Measurements from ENCODE around the gene TNFRSF19. TPM values are rescaled to one million over a fixed set of nuclear protein-coding genes. Genes with fewer than 3 reads are reported as not detected.
A peak's percentile ranks its signal among the peaks of the same experiment; 100 is the strongest.
"Not testable (repeated sequence)": the region's sequence is repeated elsewhere in the genome, so short reads cannot be mapped to it uniquely, and the experiment has no call there.

TNFRSF19 gene
- total RNA-seq, 1 donor from 2014 or later: 31.3 TPM

DNA sequence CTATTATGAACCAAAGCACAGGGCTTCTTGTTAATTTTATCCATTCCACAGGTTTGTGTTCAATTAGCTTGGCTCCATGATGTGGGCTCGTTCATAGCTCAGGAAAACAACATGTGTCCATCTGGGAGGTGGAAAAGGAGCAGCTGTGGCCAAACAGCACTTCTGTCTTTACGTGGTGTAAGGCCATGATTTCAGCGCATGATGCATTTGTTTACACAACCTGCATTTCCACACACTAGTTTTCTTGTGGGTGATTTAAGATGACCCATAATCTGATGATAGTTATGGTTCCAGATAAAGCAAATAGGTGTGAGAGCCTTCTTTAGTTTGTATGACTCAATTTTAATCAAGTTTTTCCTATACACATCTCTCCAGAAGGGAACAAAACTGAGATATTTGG, 101.7 kb downstream of the TNFRSF19 start:
- no peak for DNase-seq (ENCODE audit: low read depth)

DNA sequence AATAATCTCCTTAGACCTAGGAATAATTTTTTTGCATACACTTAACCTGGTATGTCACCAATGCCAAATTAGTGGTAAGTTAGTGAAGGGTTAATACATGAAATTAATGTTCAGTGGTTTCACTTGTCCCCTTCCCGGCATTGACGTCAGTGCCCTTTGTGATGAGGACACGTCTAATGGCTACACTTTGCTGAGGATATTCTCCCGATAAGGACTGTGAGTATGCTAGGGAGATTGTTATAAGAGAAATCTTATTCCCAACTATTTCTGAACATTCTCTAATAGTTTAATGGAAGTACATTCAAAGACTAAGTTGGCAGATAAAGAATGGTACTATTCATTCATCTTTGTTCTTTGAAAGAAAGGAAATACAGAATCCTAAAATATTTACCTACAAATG, 102.4 kb downstream of the TNFRSF19 start:
- no peak for DNase-seq (ENCODE audit: low read depth)
- no peaks in the 10 kb centered on the region for H3K27me3 ChIP-seq (ENCODE audit: control insufficient read depth, insufficient read depth, low read length)
- TF ChIP-seq, protein P1, sequence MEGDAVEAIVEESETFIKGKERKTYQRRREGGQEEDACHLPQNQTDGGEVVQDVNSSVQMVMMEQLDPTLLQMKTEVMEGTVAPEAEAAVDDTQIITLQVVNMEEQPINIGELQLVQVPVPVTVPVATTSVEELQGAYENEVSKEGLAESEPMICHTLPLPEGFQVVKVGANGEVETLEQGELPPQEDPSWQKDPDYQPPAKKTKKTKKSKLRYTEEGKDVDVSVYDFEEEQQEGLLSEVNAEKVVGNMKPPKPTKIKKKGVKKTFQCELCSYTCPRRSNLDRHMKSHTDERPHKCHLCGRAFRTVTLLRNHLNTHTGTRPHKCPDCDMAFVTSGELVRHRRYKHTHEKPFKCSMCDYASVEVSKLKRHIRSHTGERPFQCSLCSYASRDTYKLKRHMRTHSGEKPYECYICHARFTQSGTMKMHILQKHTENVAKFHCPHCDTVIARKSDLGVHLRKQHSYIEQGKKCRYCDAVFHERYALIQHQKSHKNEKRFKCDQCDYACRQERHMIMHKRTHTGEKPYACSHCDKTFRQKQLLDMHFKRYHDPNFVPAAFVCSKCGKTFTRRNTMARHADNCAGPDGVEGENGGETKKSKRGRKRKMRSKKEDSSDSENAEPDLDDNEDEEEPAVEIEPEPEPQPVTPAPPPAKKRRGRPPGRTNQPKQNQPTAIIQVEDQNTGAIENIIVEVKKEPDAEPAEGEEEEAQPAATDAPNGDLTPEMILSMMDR (IDR thresholded peaks at IDR 0.05; ENCODE audit: insufficient read depth, low read length, poor library complexity, severe bottlenecking): no peak
- no peak overlapping the region for H3K4me3 ChIP-seq (ENCODE audit: low read depth, low read length)
- no peaks in the 10 kb centered on the region for H3K36me3 ChIP-seq (ENCODE audit: control insufficient read depth, insufficient read depth, low read length)

More for the DNA sequence above, 101.7 kb downstream of the TNFRSF19 start:
- Histone ChIP-seq H3K36me3 (ENCODE audit: control insufficient read depth, insufficient read depth, low read length) (no peaks in the 10 kb centered on the region), H3K27me3 (ENCODE audit: control insufficient read depth, insufficient read depth, low read length) (no peaks in the 10 kb centered on the region), H3K4me3 (ENCODE audit: low read depth, low read length) (no peak overlapping the region)
- TF ChIP-seq, protein P1 (IDR thresholded peaks at IDR 0.05; ENCODE audit: insufficient read depth, low read length, poor library complexity, severe bottlenecking): no peak

DNA sequence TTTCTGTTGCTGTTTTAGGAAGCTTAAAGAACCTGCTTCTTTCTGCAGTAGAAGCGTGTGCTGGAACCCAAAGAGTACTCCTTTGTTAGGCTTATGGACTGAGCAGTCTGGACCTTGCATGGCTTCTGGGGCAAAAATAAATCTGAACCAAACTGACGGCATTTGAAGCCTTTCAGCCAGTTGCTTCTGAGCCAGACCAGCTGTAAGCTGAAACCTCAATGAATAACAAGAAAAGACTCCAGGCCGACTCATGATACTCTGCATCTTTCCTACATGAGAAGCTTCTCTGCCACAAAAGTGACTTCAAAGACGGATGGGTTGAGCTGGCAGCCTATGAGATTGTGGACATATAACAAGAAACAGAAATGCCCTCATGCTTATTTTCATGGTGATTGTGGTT, 103.1 kb downstream of the TNFRSF19 start:
- TF ChIP-seq, protein P1 (IDR thresholded peaks at IDR 0.05; ENCODE audit: insufficient read depth, low read length, poor library complexity, severe bottlenecking): no peak
- peak; percentile 61 for DNase-seq (ENCODE audit: low read depth)
- Histone ChIP-seq H3K4me3 (ENCODE audit: low read depth, low read length) (no peak overlapping the region), H3K27me3 (ENCODE audit: control insufficient read depth, insufficient read depth, low read length) (no peaks in the 10 kb centered on the region), H3K36me3 (ENCODE audit: control insufficient read depth, insufficient read depth, low read length) (no peaks in the 10 kb centered on the region)

DNA sequence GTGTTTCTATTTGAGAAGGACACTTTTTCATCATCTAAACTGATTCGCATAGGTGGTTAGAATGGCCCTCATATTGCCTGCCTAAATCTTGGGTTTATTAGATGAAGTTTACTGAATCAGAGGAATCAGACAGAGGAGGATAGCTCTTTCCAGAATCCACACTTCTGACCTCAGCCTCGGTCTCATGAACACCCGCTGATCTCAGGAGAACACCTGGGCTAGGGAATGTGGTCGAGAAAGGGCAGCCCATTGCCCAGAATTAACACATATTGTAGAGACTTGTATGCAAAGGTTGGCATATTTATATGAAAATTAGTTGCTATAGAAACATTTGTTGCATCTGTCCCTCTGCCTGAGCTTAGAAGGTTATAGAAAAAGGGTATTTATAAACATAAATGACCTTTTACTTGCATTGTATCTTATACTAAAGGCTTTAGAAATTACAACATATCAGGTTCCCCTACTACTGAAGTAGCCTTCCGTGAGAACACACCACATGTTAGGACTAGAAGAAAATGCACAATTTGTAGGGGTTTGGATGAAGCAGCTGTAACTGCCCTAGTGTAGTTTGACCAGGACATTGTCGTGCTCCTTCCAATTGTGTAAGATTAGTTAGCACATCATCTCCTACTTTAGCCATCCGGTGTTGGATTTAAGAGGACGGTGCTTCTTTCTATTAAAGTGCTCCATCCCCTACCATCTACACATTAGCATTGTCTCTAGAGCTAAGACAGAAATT, 103.8 kb downstream of the TNFRSF19 start:
- no peak for DNase-seq (ENCODE audit: low read depth)
- Histone ChIP-seq H3K27me3 (ENCODE audit: control insufficient read depth, insufficient read depth, low read length) (no peaks in the 10 kb centered on the region), H3K36me3 (ENCODE audit: control insufficient read depth, insufficient read depth, low read length) (no peaks in the 10 kb centered on the region), H3K4me3 (ENCODE audit: low read depth, low read length) (no peak overlapping the region)
- TF ChIP-seq, protein P1 (IDR thresholded peaks at IDR 0.05; ENCODE audit: insufficient read depth, low read length, poor library complexity, severe bottlenecking): no peak

DNA sequence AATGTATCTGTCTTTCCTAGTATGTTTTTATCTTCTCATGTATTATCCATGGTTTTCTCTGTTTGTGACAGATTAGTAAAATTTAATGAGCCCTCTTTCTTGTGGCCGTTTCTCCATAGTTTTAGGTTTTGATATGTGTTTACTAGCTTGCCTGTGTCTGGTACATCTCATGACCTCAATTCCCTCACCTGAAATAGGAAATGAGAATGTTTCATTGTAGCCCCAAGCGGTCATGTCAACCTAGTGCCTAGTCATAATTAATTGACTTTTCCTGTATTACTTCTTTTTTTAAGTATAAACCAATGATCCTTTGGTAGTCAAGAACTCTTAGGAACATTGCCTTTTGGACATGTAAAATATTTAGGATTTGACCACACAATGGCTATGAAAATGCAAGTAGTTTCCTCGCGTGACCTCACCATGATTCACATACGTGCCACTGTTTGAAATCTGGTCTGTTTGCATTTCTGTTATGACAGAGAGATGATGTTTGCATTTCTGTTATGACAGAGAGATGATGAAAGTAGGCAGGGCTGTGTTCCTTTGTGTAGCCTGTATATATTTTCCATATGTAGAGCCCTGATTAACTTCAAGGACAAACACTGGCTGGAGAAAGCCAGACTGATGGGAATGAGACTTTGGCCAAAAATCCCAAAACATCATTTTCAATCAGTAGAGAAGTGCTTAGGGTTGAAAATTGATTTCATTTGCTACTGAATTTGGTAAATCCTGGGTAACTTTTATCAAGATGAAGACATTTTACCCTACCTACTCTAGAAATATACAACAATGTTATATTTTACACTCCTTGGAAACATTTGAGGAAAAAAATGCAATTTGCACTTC, 104.8 kb downstream of the TNFRSF19 start:
- TF ChIP-seq, protein P1 (IDR thresholded peaks at IDR 0.05; ENCODE audit: insufficient read depth, low read length, poor library complexity, severe bottlenecking): no peak
- Histone ChIP-seq H3K36me3 (ENCODE audit: control insufficient read depth, insufficient read depth, low read length) (no peaks in the 10 kb centered on the region), H3K27me3 (ENCODE audit: control insufficient read depth, insufficient read depth, low read length) (no peaks in the 10 kb centered on the region), H3K4me3 (ENCODE audit: low read depth, low read length) (no peak overlapping the region)
- no peak for DNase-seq (ENCODE audit: low read depth)

DNA sequence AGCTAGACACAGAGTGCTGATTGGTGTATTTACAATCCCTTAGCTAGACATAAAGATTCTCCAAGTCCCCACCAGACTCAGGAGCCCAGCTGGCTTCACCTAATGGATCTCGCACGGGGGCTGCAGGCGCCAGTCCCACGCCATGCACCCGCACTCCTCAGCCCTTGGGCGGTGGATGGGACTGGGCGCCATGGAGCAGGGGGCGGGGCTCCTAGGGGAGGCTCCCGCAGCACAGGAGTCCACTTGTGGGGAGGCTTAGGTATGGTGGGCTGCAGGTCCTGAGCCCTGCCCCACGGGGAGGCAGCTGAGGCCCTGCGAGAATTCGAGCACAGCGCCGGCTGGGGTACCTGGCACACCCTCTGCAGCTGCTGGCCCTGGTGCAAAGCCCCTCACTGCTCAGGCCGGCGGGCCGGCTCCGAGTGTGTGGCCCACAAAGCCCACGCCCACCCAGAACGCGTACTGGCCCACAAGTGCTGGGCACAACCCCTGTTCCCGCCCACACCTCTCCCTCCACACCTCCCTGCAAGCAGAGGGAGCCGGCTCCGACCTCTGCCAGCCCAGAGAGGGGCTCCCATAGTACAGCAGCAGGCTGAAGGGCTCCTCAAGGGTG, 107.6 kb downstream of the TNFRSF19 start:
- H3K36me3 ChIP-seq (ENCODE audit: control insufficient read depth, insufficient read depth, low read length); H3K4me3 ChIP-seq (ENCODE audit: low read depth, low read length); DNase-seq (ENCODE audit: low read depth); H3K27me3 ChIP-seq (ENCODE audit: control insufficient read depth, insufficient read depth, low read length): not testable (repeated sequence)

Data from kidney epithelial cell (primary cell).